Neural cell (in vitro differentiated cells): ENCODE data around the gene BRINP1. TPM values are rescaled to one million over a fixed set of nuclear protein-coding genes. Genes with fewer than 3 reads are reported as not detected.

Source experiments
- H2AFZ ChIP-seq: fragments of 200-600, 300-800 bp; sonication (generic), shearing (Covaris generic); 2 replicates; pipeline ENCODE4 v1.6.0; 2014; ENCODE audit warnings: low read depth, mild to moderate bottlenecking, antibody characterized with exemption, low read length, moderate library complexity
- H3F3A ChIP-seq: fragments of 200-600 bp; shearing (Covaris generic); 2 replicates; pipeline ENCODE4 v1.6.1; 2016; ENCODE audit warnings: mild to moderate bottlenecking, moderate library complexity, mixed read lengths, antibody characterized with exemption, low read length; ENCODE audit not compliant: insufficient read depth, poor library complexity, severe bottlenecking
- H3K27ac ChIP-seq: fragments of 200-600, 300-800 bp; sonication (generic), shearing (Covaris generic); 2 replicates; pipeline ENCODE4 v1.5.1; 2014; ENCODE audit warnings: mild to moderate bottlenecking, low read length, moderate library complexity
- H3K27me3 ChIP-seq: fragments of 300-800, 200-600 bp; sonication (generic), shearing (Covaris generic); 2 replicates; pipeline ENCODE4 v1.6.0; 2014; ENCODE audit warnings: mild to moderate bottlenecking, low read depth, low read length, moderate library complexity; ENCODE audit not compliant: insufficient read depth
- H3K36me3 ChIP-seq: fragments of 300-800, 200-600 bp; sonication (generic), shearing (Covaris generic); 2 replicates; pipeline ENCODE4 v1.5.1; 2014; ENCODE audit warnings: mild to moderate bottlenecking, antibody characterized with exemption, low read length, moderate library complexity; ENCODE audit not compliant: insufficient read depth
- H3K4me2 ChIP-seq: fragments of 300-800, 200-600 bp; sonication (generic), shearing (Covaris generic); 2 replicates; pipeline ENCODE4 v1.6.0; 2014; ENCODE audit warnings: mild to moderate bottlenecking, low read length
- H3K4me3 ChIP-seq: fragments of 300-800, 200-600 bp; sonication (generic), shearing (Covaris generic); 2 replicates; pipeline ENCODE4 v1.5.1; 2014; ENCODE audit warnings: mild to moderate bottlenecking, low read length, moderate library complexity
- H3K79me2 ChIP-seq: fragments of 200-600 bp; shearing (Covaris generic); replicated peaks from 2 replicates; pipeline ENCODE4 v1.6.0; 2014; ENCODE audit warnings: mild to moderate bottlenecking, low read length, moderate library complexity; ENCODE audit not compliant: insufficient read depth
- H3K9ac ChIP-seq: fragments of 300-800, 200-600 bp; sonication (generic), shearing (Covaris generic); 2 replicates; pipeline ENCODE4 v1.6.1; 2016; ENCODE audit warnings: mild to moderate bottlenecking, low read length, mixed read lengths
- H3K9me2 ChIP-seq: fragments of 200-600 bp; shearing (Covaris generic); 2 replicates; pipeline ENCODE4 v1.6.1; 2016; ENCODE audit warnings: mild to moderate bottlenecking, low read length, mixed read lengths; ENCODE audit not compliant: insufficient read depth
- H3K9me3 ChIP-seq: fragments of 200-600, 300-800 bp; sonication (generic), shearing (Covaris generic); 2 replicates; pipeline ENCODE4 v1.6.1; 2016; ENCODE audit warnings: mild to moderate bottlenecking, mixed run types, low read length, moderate library complexity, mixed read lengths
- H4K20me1 ChIP-seq: fragments of 200-600 bp; shearing (Covaris generic); 2 replicates; pipeline ENCODE4 v1.6.1; 2016; ENCODE audit warnings: mild to moderate bottlenecking, mixed run types; ENCODE audit not compliant: insufficient read depth
- EP300 ChIP-seq: fragments of 450-650 bp; conservative IDR thresholded peaks from 2 replicates; pipeline ENCODE4 v1.6.1; 2014; ENCODE audit warnings: antibody characterized with exemption, mild to moderate bottlenecking, moderate library complexity; ENCODE audit not compliant: poor library complexity, severe bottlenecking
- EZH2 ChIP-seq: fragments of 200-600, 300-800 bp; shearing (Covaris generic), sonication (generic); IDR thresholded peaks from 2 replicates; pipeline ENCODE4 v1.6.1; 2014; ENCODE audit warnings: antibody characterized with exemption, low read length, borderline replicate concordance, mild to moderate bottlenecking; ENCODE audit not compliant: insufficient read depth, poor library complexity, severe bottlenecking
- MXI1 ChIP-seq: fragments of 450-650 bp; conservative IDR thresholded peaks from 2 replicates; pipeline ENCODE4 v1.6.1; 2014; ENCODE audit warnings: antibody characterized with exemption, mild to moderate bottlenecking; ENCODE audit not compliant: poor library complexity, severe bottlenecking
- POLR2AphosphoS5 ChIP-seq: IDR thresholded peaks from 2 replicates; pipeline ENCODE4 v1.6.1; 2012
- RAD21 ChIP-seq: fragments of 450-650 bp; conservative IDR thresholded peaks from 2 replicates; pipeline ENCODE4 v1.6.1; 2014; ENCODE audit warnings: antibody characterized with exemption, mild to moderate bottlenecking, moderate library complexity
- SMC3 ChIP-seq: fragments of 450-650 bp; conservative IDR thresholded peaks from 2 replicates; pipeline ENCODE4 v1.6.1; 2014; ENCODE audit warnings: antibody characterized with exemption, mild to moderate bottlenecking, moderate library complexity; ENCODE audit not compliant: poor library complexity
- TAF1 ChIP-seq: IDR thresholded peaks from 2 replicates; pipeline ENCODE4 v1.6.1; 2012; ENCODE audit warnings: low read depth
- polyA plus RNA-seq: library from polyadenylated mRNA; depleted of rRNA; stranded (reverse); fragments of >200 nt; gene quantifications from 2 replicates; pipeline ENCODE4 v1.2.3, GENCODE V29; 2014
- TF ChIP-seq, protein P1 (sequence below): IDR thresholded peaks from 2 replicates; pipeline ENCODE4 v1.6.1; 2012; ENCODE audit warnings: borderline replicate concordance
- TF ChIP-seq, protein P2 (sequence below): fragments of 450-650 bp; IDR thresholded peaks from 2 replicates; pipeline ENCODE4 v1.5.1; 2014; ENCODE audit warnings: antibody characterized with exemption, mild to moderate bottlenecking, moderate library complexity; ENCODE audit not compliant: poor library complexity, severe bottlenecking

BRINP1 gene
- polyA plus RNA-seq, 1 donor from 2014 or later, result 15.6 TPM

DNA sequence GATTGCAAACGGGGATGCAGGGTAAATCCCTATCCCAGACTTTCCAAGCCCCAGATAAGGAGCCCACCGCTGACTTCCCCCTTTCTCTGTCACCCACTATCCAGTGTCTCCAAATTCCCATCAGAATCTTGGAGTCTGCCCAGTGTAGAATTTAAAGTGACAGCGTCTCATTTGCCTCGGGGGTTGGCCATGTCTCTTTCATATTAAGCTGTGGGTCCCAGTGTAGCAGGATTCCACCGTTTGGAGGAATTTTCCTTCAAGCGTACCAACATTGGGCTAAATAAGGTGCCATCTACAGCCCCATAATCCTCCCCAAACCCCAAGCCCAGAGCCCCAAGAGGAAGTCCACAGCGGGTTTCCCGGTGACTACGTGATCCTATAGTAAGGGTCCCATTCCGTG lies 1.1 kb downstream of the BRINP1 start:
- Histone ChIP-seq H3K9ac (peak overlapping the region; percentile 73), H3F3A (no peaks in the 10 kb centered on the region), H3K79me2 (no peaks in the 10 kb centered on the region), H4K20me1 (no peaks in the 10 kb centered on the region), H3K36me3 (no peaks in the 10 kb centered on the region), H2AFZ (peak overlapping the region; percentile 65), H3K9me2 (no peaks in the 10 kb centered on the region), H3K4me2 (peak overlapping the region; percentile 72), H3K4me3 (peak overlapping the region; percentile 80), H3K27ac (peak overlapping the region; percentile 14), H3K27me3 (peaks cover 25% of the 10 kb centered on the region), H3K9me3 (no peaks in the 10 kb centered on the region)
- TF ChIP-seq MXI1 (no peak), RAD21 (no peak), TAF1 (no peak)
- TF ChIP-seq, protein P1, sequence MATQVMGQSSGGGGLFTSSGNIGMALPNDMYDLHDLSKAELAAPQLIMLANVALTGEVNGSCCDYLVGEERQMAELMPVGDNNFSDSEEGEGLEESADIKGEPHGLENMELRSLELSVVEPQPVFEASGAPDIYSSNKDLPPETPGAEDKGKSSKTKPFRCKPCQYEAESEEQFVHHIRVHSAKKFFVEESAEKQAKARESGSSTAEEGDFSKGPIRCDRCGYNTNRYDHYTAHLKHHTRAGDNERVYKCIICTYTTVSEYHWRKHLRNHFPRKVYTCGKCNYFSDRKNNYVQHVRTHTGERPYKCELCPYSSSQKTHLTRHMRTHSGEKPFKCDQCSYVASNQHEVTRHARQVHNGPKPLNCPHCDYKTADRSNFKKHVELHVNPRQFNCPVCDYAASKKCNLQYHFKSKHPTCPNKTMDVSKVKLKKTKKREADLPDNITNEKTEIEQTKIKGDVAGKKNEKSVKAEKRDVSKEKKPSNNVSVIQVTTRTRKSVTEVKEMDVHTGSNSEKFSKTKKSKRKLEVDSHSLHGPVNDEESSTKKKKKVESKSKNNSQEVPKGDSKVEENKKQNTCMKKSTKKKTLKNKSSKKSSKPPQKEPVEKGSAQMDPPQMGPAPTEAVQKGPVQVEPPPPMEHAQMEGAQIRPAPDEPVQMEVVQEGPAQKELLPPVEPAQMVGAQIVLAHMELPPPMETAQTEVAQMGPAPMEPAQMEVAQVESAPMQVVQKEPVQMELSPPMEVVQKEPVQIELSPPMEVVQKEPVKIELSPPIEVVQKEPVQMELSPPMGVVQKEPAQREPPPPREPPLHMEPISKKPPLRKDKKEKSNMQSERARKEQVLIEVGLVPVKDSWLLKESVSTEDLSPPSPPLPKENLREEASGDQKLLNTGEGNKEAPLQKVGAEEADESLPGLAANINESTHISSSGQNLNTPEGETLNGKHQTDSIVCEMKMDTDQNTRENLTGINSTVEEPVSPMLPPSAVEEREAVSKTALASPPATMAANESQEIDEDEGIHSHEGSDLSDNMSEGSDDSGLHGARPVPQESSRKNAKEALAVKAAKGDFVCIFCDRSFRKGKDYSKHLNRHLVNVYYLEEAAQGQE, result no peak
- TF ChIP-seq, protein P2, sequence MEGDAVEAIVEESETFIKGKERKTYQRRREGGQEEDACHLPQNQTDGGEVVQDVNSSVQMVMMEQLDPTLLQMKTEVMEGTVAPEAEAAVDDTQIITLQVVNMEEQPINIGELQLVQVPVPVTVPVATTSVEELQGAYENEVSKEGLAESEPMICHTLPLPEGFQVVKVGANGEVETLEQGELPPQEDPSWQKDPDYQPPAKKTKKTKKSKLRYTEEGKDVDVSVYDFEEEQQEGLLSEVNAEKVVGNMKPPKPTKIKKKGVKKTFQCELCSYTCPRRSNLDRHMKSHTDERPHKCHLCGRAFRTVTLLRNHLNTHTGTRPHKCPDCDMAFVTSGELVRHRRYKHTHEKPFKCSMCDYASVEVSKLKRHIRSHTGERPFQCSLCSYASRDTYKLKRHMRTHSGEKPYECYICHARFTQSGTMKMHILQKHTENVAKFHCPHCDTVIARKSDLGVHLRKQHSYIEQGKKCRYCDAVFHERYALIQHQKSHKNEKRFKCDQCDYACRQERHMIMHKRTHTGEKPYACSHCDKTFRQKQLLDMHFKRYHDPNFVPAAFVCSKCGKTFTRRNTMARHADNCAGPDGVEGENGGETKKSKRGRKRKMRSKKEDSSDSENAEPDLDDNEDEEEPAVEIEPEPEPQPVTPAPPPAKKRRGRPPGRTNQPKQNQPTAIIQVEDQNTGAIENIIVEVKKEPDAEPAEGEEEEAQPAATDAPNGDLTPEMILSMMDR, result no peak

DNA sequence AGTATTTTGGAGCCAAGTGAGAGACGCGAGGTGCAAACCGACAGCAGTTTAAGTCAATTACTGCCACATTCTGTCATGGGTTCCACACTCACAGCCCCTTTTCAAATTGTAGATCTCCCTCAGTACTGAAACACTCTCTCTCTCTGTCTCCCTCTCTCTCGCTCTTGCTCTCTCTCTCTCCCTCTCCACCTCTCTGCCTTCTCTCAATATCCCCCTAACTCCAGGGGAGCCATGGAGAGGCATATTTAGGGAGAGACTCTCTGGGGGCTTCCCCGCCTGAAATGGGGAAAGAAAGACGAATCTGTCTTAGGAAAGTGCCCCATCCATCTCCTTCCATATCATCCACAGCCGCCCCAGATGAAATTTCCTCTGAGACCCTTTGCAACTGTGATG lies 1.6 kb downstream of the BRINP1 start:
- TF ChIP-seq TAF1 (no peak), POLR2AphosphoS5 (no peak), SMC3 (no peak), MXI1 (no peak), EZH2 (no peak), EP300 (no peak), RAD21 (no peak)
- TF ChIP-seq, protein P1, result no peak
- TF ChIP-seq, protein P2, result no peak
- H3K9me3 ChIP-seq, result no peaks in the 10 kb centered on the region
- H3F3A ChIP-seq, result no peaks in the 10 kb centered on the region
- no peak overlapping the region for H2AFZ ChIP-seq
- H3K9ac ChIP-seq, result peak overlapping the region; percentile 73
- no peaks in the 10 kb centered on the region for H4K20me1 ChIP-seq
- H3K79me2 ChIP-seq, result no peaks in the 10 kb centered on the region
- H3K27ac ChIP-seq, result peak overlapping the region; percentile 14
- H3K27me3 ChIP-seq, result peaks cover 25% of the 10 kb centered on the region
- no peaks in the 10 kb centered on the region for H3K9me2 ChIP-seq
- no peaks in the 10 kb centered on the region for H3K36me3 ChIP-seq
- H3K4me3 ChIP-seq, result peak overlapping the region; percentile 80
- H3K4me2 ChIP-seq, result peak overlapping the region; percentile 72
